HEK293 (cell line): ENCODE results near the gene MTCH2.

Experiments used
- CTCF ChIA-PET: fragments of 350-600 bp; formaldehyde crosslinking; extraction: SDS; loops from one replicate; lab custom pipeline; 2021; ENCODE audit warnings: antibody characterized with exemption; lab: Yijun Ruan, JAX
- POLR2A ChIA-PET: fragments of 300-600 bp; formaldehyde crosslinking; extraction: SDS; loops from one replicate; lab custom pipeline; 2020; ENCODE audit warnings: antibody characterized with exemption, inconsistent platforms; lab: Yijun Ruan, JAX
- H3K27ac ChIP-seq: fragments of 200-500 bp; sonication (Bioruptor generic); 2 replicates; pipeline ENCODE4 v1.5.1; 2014; ENCODE audit warnings: low read depth, low read length, control low read depth, inconsistent platforms; ENCODE audit errors: extremely low read depth
- H3K36me3 ChIP-seq, 2 experiments: fragments of 200-500 bp in 1 of 2; sonication (Bioruptor generic) in 1 of 2; 1 replicate in 1 of 2; 2 replicates in 1 of 2; pipeline ENCODE4 v1.5.1; 2014 to 2017; ENCODE audit warnings: inconsistent platforms in 2 of 2, low read length in 2 of 2; ENCODE audit not compliant: control insufficient read depth in 2 of 2, insufficient read depth in 1 of 2
- H3K4me1 ChIP-seq: fragments of 200-500 bp; sonication (Bioruptor generic); 2 replicates; pipeline ENCODE4 v1.5.1; 2014; ENCODE audit warnings: mild to moderate bottlenecking, low read length, inconsistent platforms; ENCODE audit not compliant: control insufficient read depth, insufficient read depth
- H3K4me3 ChIP-seq: 2 replicates; pipeline ENCODE4 v1.5.1; 2011; ENCODE audit warnings: low read depth, mild to moderate bottlenecking, control low read depth, low read length, moderate library complexity
- H3K9me3 ChIP-seq: fragments of 200-500 bp; sonication (Bioruptor generic); 2 replicates; pipeline ENCODE4 v1.5.1; 2014; ENCODE audit warnings: low read depth, low read length, inconsistent platforms; ENCODE audit not compliant: control insufficient read depth, insufficient read depth
- EGR2 ChIP-seq: fragments of 450-650 bp; formaldehyde crosslinking; IDR thresholded peaks from 2 replicates; pipeline ENCODE4 v1.5.1; 2016; ENCODE audit warnings: low read depth, missing biosample characterization, missing genetic modification characterization
- INSM2 ChIP-seq: fragments of 450-650 bp; formaldehyde crosslinking; IDR thresholded peaks from 2 replicates; pipeline ENCODE4 v1.5.1; 2016; ENCODE audit warnings: missing biosample characterization, missing genetic modification characterization
- KLF8 ChIP-seq: fragments of 450-650 bp; formaldehyde crosslinking; IDR thresholded peaks from 2 replicates; pipeline ENCODE4 v1.5.1; 2016; ENCODE audit warnings: missing biosample characterization, missing genetic modification characterization
- PRDM10 ChIP-seq: fragments of 450-650 bp; formaldehyde crosslinking; IDR thresholded peaks from 2 replicates; pipeline ENCODE4 v1.5.1; 2016; ENCODE audit warnings: missing biosample characterization, missing genetic modification characterization
- WT1 ChIP-seq: fragments of 450-650 bp; formaldehyde crosslinking; IDR thresholded peaks from 2 replicates; pipeline ENCODE4 v1.5.1; 2016; ENCODE audit warnings: missing biosample characterization, missing genetic modification characterization
- ZBTB48 ChIP-seq: fragments of 450-650 bp; formaldehyde crosslinking; IDR thresholded peaks from 2 replicates; pipeline ENCODE4 v1.5.1; 2016; ENCODE audit warnings: missing biosample characterization, missing genetic modification characterization
- ZEB2 ChIP-seq: fragments of 450-650 bp; formaldehyde crosslinking; IDR thresholded peaks from 2 replicates; pipeline ENCODE4 v1.5.1; 2016; ENCODE audit warnings: missing biosample characterization, missing genetic modification characterization
- ZFHX2 ChIP-seq: fragments of 450-650 bp; formaldehyde crosslinking; conservative IDR thresholded peaks from 2 replicates; pipeline ENCODE4 v1.5.1; 2016; ENCODE audit warnings: missing biosample characterization, missing genetic modification characterization
- ZNF10 ChIP-seq: fragments of 450-650 bp; formaldehyde crosslinking; IDR thresholded peaks from 2 replicates; pipeline ENCODE4 v1.5.1; 2017; ENCODE audit warnings: missing biosample characterization, missing genetic modification characterization
- ZNF132 ChIP-seq: fragments of 450-650 bp; formaldehyde crosslinking; IDR thresholded peaks from 2 replicates; pipeline ENCODE4 v1.5.1; 2017; ENCODE audit warnings: missing biosample characterization, missing genetic modification characterization, borderline replicate concordance
- ZNF133 ChIP-seq: fragments of 450-650 bp; formaldehyde crosslinking; IDR thresholded peaks from 2 replicates; pipeline ENCODE4 v1.5.1; 2016; ENCODE audit warnings: missing biosample characterization, missing genetic modification characterization
- ZNF18 ChIP-seq: fragments of 450-650 bp; formaldehyde crosslinking; IDR thresholded peaks from 2 replicates; pipeline ENCODE4 v1.5.1; 2016; ENCODE audit warnings: missing biosample characterization, missing genetic modification characterization
- ZNF19 ChIP-seq: fragments of 450-650 bp; formaldehyde crosslinking; IDR thresholded peaks from 2 replicates; pipeline ENCODE4; 2016; ENCODE audit warnings: missing biosample characterization, missing genetic modification characterization, low read depth
- ZNF23 ChIP-seq: fragments of 450-650 bp; formaldehyde crosslinking; IDR thresholded peaks from 2 replicates; pipeline ENCODE4 v1.5.1; 2016; ENCODE audit warnings: missing biosample characterization, missing genetic modification characterization, borderline replicate concordance
- ZNF274 ChIP-seq, 2 experiments: fragments of 200-500 bp in 1 of 2; fragments of 450-650 bp in 1 of 2; sonication (Bioruptor generic) in 1 of 2; formaldehyde crosslinking in 1 of 2; IDR thresholded peaks; 2 replicates each; pipeline versions ENCODE4 v1.5.1 to v1.6.1; 2014 to 2016; ENCODE audit warnings: borderline replicate concordance in 1 of 2, inconsistent platforms in 1 of 2, low read length in 1 of 2, missing biosample characterization in 1 of 2, missing genetic modification characterization in 1 of 2
- ZNF391 ChIP-seq: fragments of 450-650 bp; formaldehyde crosslinking; IDR thresholded peaks from 2 replicates; pipeline ENCODE4 v1.5.1; 2016; ENCODE audit warnings: low read depth, missing biosample characterization, missing genetic modification characterization, borderline replicate concordance
- ZNF433 ChIP-seq: fragments of 450-650 bp; formaldehyde crosslinking; IDR thresholded peaks from 2 replicates; pipeline ENCODE4 v1.5.1; 2016; ENCODE audit warnings: missing biosample characterization, missing genetic modification characterization, low read depth
- ZNF585B ChIP-seq: fragments of 450-650 bp; formaldehyde crosslinking; IDR thresholded peaks from 2 replicates; pipeline ENCODE4 v1.5.1; 2016; ENCODE audit warnings: missing biosample characterization, missing genetic modification characterization
- ZNF600 ChIP-seq: fragments of 450-650 bp; formaldehyde crosslinking; IDR thresholded peaks from 2 replicates; pipeline ENCODE4 v1.5.1; 2016; ENCODE audit warnings: missing biosample characterization, missing genetic modification characterization
- ZNF707 ChIP-seq: fragments of 450-650 bp; formaldehyde crosslinking; IDR thresholded peaks from 2 replicates; pipeline ENCODE4 v1.5.1; 2016; ENCODE audit warnings: missing biosample characterization, missing genetic modification characterization
- ZNF76 ChIP-seq: fragments of 450-650 bp; formaldehyde crosslinking; IDR thresholded peaks from 2 replicates; pipeline ENCODE4; 2016; ENCODE audit warnings: low read depth, missing biosample characterization, missing genetic modification characterization, borderline replicate concordance
- ZNF785 ChIP-seq: fragments of 450-650 bp; formaldehyde crosslinking; IDR thresholded peaks from 2 replicates; pipeline ENCODE4 v1.5.1; 2016; ENCODE audit warnings: missing biosample characterization, missing genetic modification characterization
- ZNF843 ChIP-seq: fragments of 450-650 bp; formaldehyde crosslinking; IDR thresholded peaks from 2 replicates; pipeline ENCODE4 v1.5.1; 2016; ENCODE audit warnings: missing biosample characterization, missing genetic modification characterization
- ZSCAN18 ChIP-seq: fragments of 450-650 bp; formaldehyde crosslinking; IDR thresholded peaks from 2 replicates; pipeline ENCODE4 v1.5.1; 2016; ENCODE audit warnings: missing biosample characterization, missing genetic modification characterization

Gene MTCH2

GRCh38 chr11:47599902-47600301 is 42.5 kb downstream of the MTCH2 start:
- no peak for TF ChIP-seq INSM2 (tag by site-specific recombination)
- no peak for TF ChIP-seq ZNF433 (tag by site-specific recombination)
- TF ChIP-seq ZNF19 (tag by site-specific recombination): no peak
- no peak for TF ChIP-seq ZNF843
- TF ChIP-seq ZNF600 (tag by site-specific recombination): no peak
- no peak for TF ChIP-seq ZNF785 (tag by site-specific recombination)
- TF ChIP-seq ZNF18: no peak
- TF ChIP-seq ZNF10 (tag by site-specific recombination): no peak
- TF ChIP-seq ZNF133 (tag by site-specific recombination): no peak
- no peak for TF ChIP-seq WT1 (tag by site-specific recombination)
- no peak for TF ChIP-seq ZNF391 (tag by site-specific recombination)
- TF ChIP-seq ZNF585B: no peak
- TF ChIP-seq ZNF274 (IDR thresholded peaks at IDR 0.05; ENCODE audit: low read length): no peak
- TF ChIP-seq ZNF274 (tag by site-specific recombination; IDR thresholded peaks at IDR 0.05; ENCODE audit: borderline replicate concordance): no peak
- TF ChIP-seq ZNF132 (tag by site-specific recombination): no peak
- no peak for TF ChIP-seq ZNF23
- TF ChIP-seq ZSCAN18: no peak
- no peak for TF ChIP-seq ZNF707 (tag by site-specific recombination)
- TF ChIP-seq ZBTB48 (tag by site-specific recombination): no peak
- TF ChIP-seq KLF8 (tag by site-specific recombination): no peak
- ChIA-PET POLR2A (no interaction called here), CTCF (interaction anchor here (0.6 to 2.3 kb wide), 2 partner anchors 14 to 17 kb away, joined by 7 to 11 read pairs; no protein-coding TSS in a partner anchor)

GRCh38 chr11:47595967-47596366 is 46.4 kb downstream of the MTCH2 start:
- ChIA-PET CTCF (interaction anchor here (1.0 kb wide), 1 partner anchor 33 kb away, joined by 3 read pairs; no protein-coding TSS in a partner anchor), POLR2A (interaction anchor here (0.7 to 1.2 kb wide), 2 partner anchors 10 to 685 kb away, joined by 3 to 7 read pairs; no protein-coding TSS in a partner anchor)
- Histone ChIP-seq H3K36me3 (no peaks in the 10 kb centered on the region), H3K9me3 (no peaks in the 10 kb centered on the region), H3K27ac (no peak overlapping the region), H3K4me3 (no peak overlapping the region), H3K4me1 (no peaks in the 10 kb centered on the region)
- TF ChIP-seq ZNF76 (tag by site-specific recombination): no peak
- peak; percentile 88 for TF ChIP-seq PRDM10 (tag by site-specific recombination)
- TF ChIP-seq EGR2 (tag by site-specific recombination): peak; percentile 68
- no peak for TF ChIP-seq ZEB2
- peak; percentile 51; the same call in 1 of the 2 replicates for TF ChIP-seq ZFHX2 (tag by site-specific recombination)

More at GRCh38 chr11:47599902-47600301, 42.5 kb downstream of the MTCH2 start:
- no peak overlapping the region for H3K4me3 ChIP-seq
- H3K36me3 ChIP-seq: no peaks in the 10 kb centered on the region
- no peaks in the 10 kb centered on the region for H3K4me1 ChIP-seq
- no peaks in the 10 kb centered on the region for H3K9me3 ChIP-seq
- no peak overlapping the region for H3K27ac ChIP-seq
